ENCODE results near the gene CHAF1A. TPM values are rescaled to one million over a fixed set of nuclear protein-coding genes. Genes with fewer than 3 reads are reported as not detected.

Gene CHAF1A
- total RNA-seq, 2 experiments from 2014 or later, result 81.1 to 89.0 TPM

GRCh38 chr19:4491446-4491845 is 89.0 kb downstream of the CHAF1A start:
- POLR2A ChIA-PET, result no interaction called here
- CTCF ChIA-PET, result no interaction called here

GRCh38 chr19:4492337-4493103 is 90.1 kb downstream of the CHAF1A start:
- ChIA-PET CTCF (no interaction called here), POLR2A (no interaction called here)

Other genes starting within 250 kb of the CHAF1A start
- not detected for gene CREB3L3, start 249.0 kb upstream of the CHAF1A start, total RNA-seq
- gene SIRT6, start 220.1 kb upstream of the CHAF1A start, total RNA-seq, result 10 to 100 TPM; 33.0 to 34.0 TPM
- gene ANKRD24, start 220.0 kb upstream of the CHAF1A start, total RNA-seq, result 1 to 10 TPM in 1 of 2 experiments, under 1 TPM in 1; 0.78 to 1.0 TPM
- gene EBI3, start 173.1 kb upstream of the CHAF1A start, total RNA-seq, result 1 to 10 TPM; 8.4 to 9.7 TPM
- gene YJU2, start 155.6 kb upstream of the CHAF1A start, total RNA-seq, result 10 to 100 TPM; 29.7 to 35.1 TPM
- not detected for gene SHD, start 123.4 kb upstream of the CHAF1A start, total RNA-seq
- 1 to 10 TPM; 7.6 to 7.7 TPM for gene TMIGD2, start 100.3 kb upstream of the CHAF1A start, total RNA-seq
- gene FSD1, start 98.0 kb upstream of the CHAF1A start, total RNA-seq, result 10 to 100 TPM; 16.3 to 19.9 TPM
- 1 to 10 TPM; 6.2 to 7.5 TPM for gene STAP2, start 63.8 kb upstream of the CHAF1A start, total RNA-seq
- 10 to 100 TPM; 18.0 to 20.1 TPM for gene MPND, start 59.1 kb upstream of the CHAF1A start, total RNA-seq
- gene SH3GL1, start 2.1 kb upstream of the CHAF1A start, total RNA-seq, result 10 to 100 TPM; 37.1 to 41.5 TPM
- gene UBXN6, start 55.2 kb downstream of the CHAF1A start, total RNA-seq, result 10 to 100 TPM; 52.3 to 52.9 TPM
- 10 to 100 TPM; 45.8 to 47.0 TPM for gene HDGFL2, start 69.7 kb downstream of the CHAF1A start, total RNA-seq
- not detected for gene PLIN4, start 115.8 kb downstream of the CHAF1A start, total RNA-seq
- gene PLIN5, start 132.6 kb downstream of the CHAF1A start, total RNA-seq, result not detected
- under 1 TPM in 1 of 2 experiments, not detected in 1; 0.21 TPM for gene LRG1, start 137.4 kb downstream of the CHAF1A start, total RNA-seq
- not detected for gene SEMA6B, start 157.0 kb downstream of the CHAF1A start, total RNA-seq
- 10 to 100 TPM in 1 of 2 experiments, 1 to 10 TPM in 1; 9.4 to 10.0 TPM for gene TNFAIP8L1, start 236.9 kb downstream of the CHAF1A start, total RNA-seq